AG04450 (cell line): ENCODE measurements around the gene PNMA8A. TPM values are rescaled to one million over a fixed set of nuclear protein-coding genes. Genes with fewer than 3 reads are reported as not detected.

Experiments used
- CTCF ChIA-PET: fragments of 300-600, 350-600 bp; formaldehyde crosslinking; extraction: SDS; loops from one replicate; lab custom pipeline; 2022; ENCODE audit warnings: antibody characterized with exemption, inconsistent platforms; lab: Charles Lee
- POLR2A ChIA-PET: fragments of 350-600 bp; formaldehyde crosslinking; extraction: SDS; loops from one replicate; lab custom pipeline; 2021; ENCODE audit warnings: antibody characterized with exemption, inconsistent platforms; lab: Yijun Ruan, JAX
- DNase-seq: peaks from one replicate; pipeline ENCODE4 v3.0.0-alpha.2; 2011; ENCODE audit warnings: low read depth, low spot score
- H3K27ac ChIP-seq: one replicate; pipeline ENCODE4 v1.5.1; 2012; ENCODE audit warnings: low read depth, low read length, control low read depth
- H3K27me3 ChIP-seq: one replicate; pipeline ENCODE4 v1.6.0; 2012; ENCODE audit warnings: low read length; ENCODE audit not compliant: control insufficient read depth, insufficient read depth
- H3K4me3 ChIP-seq: 2 replicates; pipeline ENCODE4 v1.5.1; 2011; ENCODE audit warnings: mild to moderate bottlenecking, low read depth, low read length, control low read depth
- H3K9me3 ChIP-seq: 2 replicates; pipeline ENCODE4 v1.5.1; 2012; ENCODE audit warnings: low read length; ENCODE audit not compliant: control insufficient read depth, insufficient read depth
- CTCF ChIP-seq: IDR thresholded peaks from 2 replicates; pipeline ENCODE4 v1.5.1; 2011; ENCODE audit warnings: low read depth, low read length, control low read depth, inconsistent platforms
- polyA plus RNA-seq: library from polyadenylated mRNA; depleted of rRNA; stranded (reverse); fragments of >200 nt; gene quantifications from 2 replicates; pipeline ENCODE4 v1.2.3, GENCODE V29; 2011

Gene PNMA8A
- polyA plus RNA-seq, 1 experiment = 4.0 TPM

- Histone ChIP-seq H3K9me3 (peaks cover 22% of the 10 kb centered on the region; the same call in 1 of the 2 replicates), H3K4me3 (no peak overlapping the region), H3K27me3 (peaks cover 51% of the 10 kb centered on the region), H3K27ac (no peak overlapping the region)
- DNase-seq = no peak
- ChIA-PET POLR2A (no interaction called here), CTCF (no interaction called here)
- no peak for TF ChIP-seq CTCF
These were observed 22.1 kb upstream of the PNMA8A start for GRCh38 chr19:46493236-46494145.

- POLR2A ChIA-PET = no interaction called here
These were observed 21.5 kb upstream of the PNMA8A start for GRCh38 chr19:46492841-46493235.

GRCh38 chr19:46491975-46492682, 20.8 kb upstream of the PNMA8A start:
- no peak for TF ChIP-seq CTCF
- Histone ChIP-seq H3K27me3 (peaks cover 55% of the 10 kb centered on the region), H3K27ac (no peak overlapping the region), H3K9me3 (peaks cover 22% of the 10 kb centered on the region; the same call in 1 of the 2 replicates), H3K4me3 (no peak overlapping the region)
- no peak for DNase-seq
- POLR2A ChIA-PET = no interaction called here
- CTCF ChIA-PET = interaction anchor here (6.0 kb wide), 1 partner anchor 96 kb away, joined by 103 read pairs; no protein-coding TSS in a partner anchor

More at GRCh38 chr19:46492841-46493235, 21.5 kb upstream of the PNMA8A start:
- no peak for TF ChIP-seq CTCF
- Histone ChIP-seq H3K9me3 (peaks cover 22% of the 10 kb centered on the region; the same call in 1 of the 2 replicates), H3K27me3 (peaks cover 52% of the 10 kb centered on the region), H3K27ac (no peak overlapping the region), H3K4me3 (no peak overlapping the region)
- CTCF ChIA-PET = no interaction called here
- DNase-seq = no peak

- no peak for TF ChIP-seq CTCF
- CTCF ChIA-PET = interaction anchor here (0.6 to 6.0 kb wide), 3 partner anchors 22 to 95 kb away, joined by 3 to 103 read pairs (median 3); no protein-coding TSS in a partner anchor
- Histone ChIP-seq H3K27me3 (peaks cover 55% of the 10 kb centered on the region), H3K27ac (no peak overlapping the region), H3K9me3 (peaks cover 22% of the 10 kb centered on the region; the same call in 1 of the 2 replicates), H3K4me3 (no peak overlapping the region)
- no peak for DNase-seq
- POLR2A ChIA-PET = no interaction called here
These were observed 19.4 kb upstream of the PNMA8A start for GRCh38 chr19:46490774-46491173.
